ENCODE measurements around the gene DLG2.
A peak's percentile ranks its signal among the peaks of the same experiment; 100 is the strongest.
"Not testable (repeated sequence)": the region's sequence is repeated elsewhere in the genome, so short reads cannot be mapped to it uniquely, and the experiment has no call there.

The DLG2 gene

DNA sequence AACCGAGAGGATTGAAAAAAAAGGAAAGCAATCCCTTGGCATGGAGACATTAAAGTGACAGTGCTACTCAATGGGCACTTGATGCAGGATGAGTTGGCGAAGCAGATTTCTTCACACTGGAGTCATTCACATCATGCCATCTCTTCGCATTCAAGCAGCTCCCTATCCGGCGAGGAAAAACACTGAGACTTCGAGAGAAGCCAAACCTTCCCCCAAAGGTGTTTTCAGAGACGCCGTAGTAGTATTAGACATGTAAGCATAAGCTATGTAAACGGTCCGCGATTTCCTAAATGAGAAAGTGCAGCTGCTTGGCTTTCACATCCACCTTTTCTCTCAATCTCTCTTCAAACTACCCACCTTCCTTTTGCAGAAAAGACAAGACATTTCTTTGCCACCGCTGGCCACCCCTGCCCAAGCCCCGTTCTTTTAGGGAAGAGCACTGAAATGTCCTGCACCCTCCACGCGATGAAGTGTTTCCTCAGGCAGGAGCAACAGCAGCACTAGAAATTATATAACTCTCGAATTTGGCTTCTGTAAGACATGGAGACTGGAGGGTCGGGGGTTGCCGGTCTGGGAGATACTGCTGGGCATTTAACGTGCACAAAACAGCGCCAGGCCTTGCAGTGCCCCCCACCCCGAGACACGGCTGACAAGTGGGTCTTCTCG is at the start of gene DLG2:
Gene DLG2, minus strand, starts transcription at position 13 of the 666 bp plus-strand sequence.
- Histone ChIP-seq H3K4me3 (ENCODE audit: low read length) (peak within 1 kb of the TSS; percentile 97), H3F3A (ENCODE audit: control insufficient read depth, insufficient read depth) (peaks cover 4% of the 10 kb centered on the region; the same call in 1 of the 2 replicates), H3K9me3 (ENCODE audit: control insufficient read depth, insufficient read depth, low read length) (no peaks in the 10 kb centered on the region), H3K4me2 (ENCODE audit: low read length) (peak within 1 kb of the TSS; percentile 93), H4K20me1 (ENCODE audit: control insufficient read depth, insufficient read depth, low read depth, low read length) (no peaks in the 10 kb centered on the region), H3K79me2 (ENCODE audit: control insufficient read depth, low read length) (peaks cover 44% of the 10 kb centered on the region), H3K9me2 (replicated peaks; ENCODE audit: control insufficient read depth, low read length) (no peaks in the 10 kb centered on the region), H3K27me3 (ENCODE audit: control insufficient read depth, low read length) (no peaks in the 10 kb centered on the region), H3K27ac (ENCODE audit: low read depth, low read length) (peak within 1 kb of the TSS; percentile 41), H3K36me3 (ENCODE audit: control insufficient read depth, low read length) (peaks cover 19% of the 10 kb centered on the region), H3K4me1 (ENCODE audit: control insufficient read depth, low read length) (peaks cover 31% of the 10 kb centered on the region)
- TF ChIP-seq, protein P1, sequence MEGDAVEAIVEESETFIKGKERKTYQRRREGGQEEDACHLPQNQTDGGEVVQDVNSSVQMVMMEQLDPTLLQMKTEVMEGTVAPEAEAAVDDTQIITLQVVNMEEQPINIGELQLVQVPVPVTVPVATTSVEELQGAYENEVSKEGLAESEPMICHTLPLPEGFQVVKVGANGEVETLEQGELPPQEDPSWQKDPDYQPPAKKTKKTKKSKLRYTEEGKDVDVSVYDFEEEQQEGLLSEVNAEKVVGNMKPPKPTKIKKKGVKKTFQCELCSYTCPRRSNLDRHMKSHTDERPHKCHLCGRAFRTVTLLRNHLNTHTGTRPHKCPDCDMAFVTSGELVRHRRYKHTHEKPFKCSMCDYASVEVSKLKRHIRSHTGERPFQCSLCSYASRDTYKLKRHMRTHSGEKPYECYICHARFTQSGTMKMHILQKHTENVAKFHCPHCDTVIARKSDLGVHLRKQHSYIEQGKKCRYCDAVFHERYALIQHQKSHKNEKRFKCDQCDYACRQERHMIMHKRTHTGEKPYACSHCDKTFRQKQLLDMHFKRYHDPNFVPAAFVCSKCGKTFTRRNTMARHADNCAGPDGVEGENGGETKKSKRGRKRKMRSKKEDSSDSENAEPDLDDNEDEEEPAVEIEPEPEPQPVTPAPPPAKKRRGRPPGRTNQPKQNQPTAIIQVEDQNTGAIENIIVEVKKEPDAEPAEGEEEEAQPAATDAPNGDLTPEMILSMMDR (IDR thresholded peaks at IDR 0.05; ENCODE audit: low read depth, low read length, poor library complexity, severe bottlenecking): no peak
- no peak for TF ChIP-seq EZH2phosphoT487 (IDR thresholded peaks at IDR 0.05; ENCODE audit: borderline replicate concordance, low read length)

DNA sequence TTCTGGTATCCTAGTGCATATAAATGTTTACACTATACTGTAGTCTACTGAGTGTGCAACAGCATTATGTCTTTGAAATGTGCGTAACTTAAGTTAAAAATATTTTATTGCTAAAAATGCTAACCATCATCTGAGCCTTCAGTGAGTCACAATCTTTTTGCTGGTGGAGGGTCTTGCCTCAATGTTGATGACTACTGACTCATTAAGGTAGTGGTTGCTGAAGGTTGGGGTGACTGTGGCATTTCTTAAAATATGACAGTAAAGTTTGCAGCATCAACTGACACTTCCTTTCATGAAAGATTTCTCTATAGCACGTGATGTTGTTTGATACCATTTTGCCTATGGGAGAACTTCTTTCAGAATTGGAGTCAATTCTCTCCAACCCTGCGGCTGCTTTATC is 46.2 kb upstream of the DLG2 start:
- Histone ChIP-seq H3K4me1 (ENCODE audit: control insufficient read depth, low read length) (peaks cover 6% of the 10 kb centered on the region; the same call in 1 of the 2 replicates), H3K9me2 (replicated peaks; ENCODE audit: control insufficient read depth, low read length) (no peaks in the 10 kb centered on the region), H3K27me3 (ENCODE audit: control insufficient read depth, low read length) (no peaks in the 10 kb centered on the region; the same call in 1 of the 2 replicates), H3K4me3 (ENCODE audit: low read length) (no peak overlapping the region), H3K36me3 (ENCODE audit: control insufficient read depth, low read length) (no peaks in the 10 kb centered on the region), H4K20me1 (ENCODE audit: control insufficient read depth, insufficient read depth, low read depth, low read length) (no peaks in the 10 kb centered on the region), H3K27ac (ENCODE audit: low read depth, low read length) (no peak overlapping the region), H3K79me2 (ENCODE audit: control insufficient read depth, low read length) (no peaks in the 10 kb centered on the region), H3K9me3 (ENCODE audit: control insufficient read depth, insufficient read depth, low read length) (no peaks in the 10 kb centered on the region), H3K4me2 (ENCODE audit: low read length) (no peak overlapping the region), H3F3A (ENCODE audit: control insufficient read depth, insufficient read depth) (no peaks in the 10 kb centered on the region)
- TF ChIP-seq EZH2phosphoT487 (IDR thresholded peaks at IDR 0.05; ENCODE audit: borderline replicate concordance, low read length): no peak
- TF ChIP-seq, protein P1 (IDR thresholded peaks at IDR 0.05; ENCODE audit: low read depth, low read length, poor library complexity, severe bottlenecking): no peak

DNA sequence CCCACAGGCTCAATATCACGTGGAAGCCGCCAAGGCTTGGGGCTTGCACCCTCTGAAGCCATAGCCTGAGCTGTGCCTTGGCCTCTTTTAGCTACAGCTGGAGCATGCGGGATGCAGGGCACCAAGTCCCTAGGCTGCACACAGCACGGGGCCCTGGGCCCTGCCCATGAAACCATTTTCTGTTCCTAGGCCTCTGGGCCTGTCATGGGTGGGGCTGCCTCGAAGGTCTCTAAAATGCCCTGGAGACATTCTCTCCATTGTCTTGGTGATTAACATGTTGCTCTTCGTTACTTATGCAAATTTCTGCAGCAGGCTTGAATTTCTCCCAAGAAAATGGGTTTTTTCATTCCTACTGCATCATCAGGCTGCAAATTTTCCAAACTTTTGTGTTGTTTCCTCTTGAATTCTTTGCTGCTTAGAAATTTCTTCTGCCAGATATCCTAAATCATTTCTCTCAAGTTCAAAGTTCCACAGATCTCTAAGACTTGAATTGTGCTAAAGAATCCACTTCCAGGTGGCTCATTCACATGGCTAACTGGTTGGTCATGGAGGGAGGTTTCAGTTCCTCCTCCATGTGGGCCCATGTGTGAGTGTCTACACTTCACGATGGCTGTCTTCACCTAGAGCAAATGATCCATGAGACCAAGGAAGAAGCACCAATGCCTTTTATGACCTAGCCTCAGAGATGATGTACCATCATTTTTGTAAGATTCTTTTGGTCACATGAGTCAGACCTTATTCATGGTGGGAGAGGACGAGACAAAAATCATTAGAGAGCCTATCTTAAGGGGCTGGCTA is 45.2 kb upstream of the DLG2 start:
- H3K27me3 ChIP-seq (ENCODE audit: control insufficient read depth, low read length): no peaks in the 10 kb centered on the region
- no peaks in the 10 kb centered on the region for H3K36me3 ChIP-seq (ENCODE audit: control insufficient read depth, low read length)
- H3K4me1 ChIP-seq (ENCODE audit: control insufficient read depth, low read length): peaks cover 6% of the 10 kb centered on the region; the same call in 1 of the 2 replicates
- no peak overlapping the region for H3K27ac ChIP-seq (ENCODE audit: low read depth, low read length)
- H4K20me1 ChIP-seq (ENCODE audit: control insufficient read depth, insufficient read depth, low read depth, low read length): no peaks in the 10 kb centered on the region
- no peaks in the 10 kb centered on the region for H3K79me2 ChIP-seq (ENCODE audit: control insufficient read depth, low read length)
- H3K9me2 ChIP-seq (replicated peaks; ENCODE audit: control insufficient read depth, low read length): no peaks in the 10 kb centered on the region
- no peak overlapping the region for H3K4me3 ChIP-seq (ENCODE audit: low read length)
- H3K9me3 ChIP-seq (ENCODE audit: control insufficient read depth, insufficient read depth, low read length): no peaks in the 10 kb centered on the region
- H3K4me2 ChIP-seq (ENCODE audit: low read length): no peak overlapping the region
- TF ChIP-seq, protein P1 (IDR thresholded peaks at IDR 0.05; ENCODE audit: low read depth, low read length, poor library complexity, severe bottlenecking): no peak
- no peak for TF ChIP-seq EZH2phosphoT487 (IDR thresholded peaks at IDR 0.05; ENCODE audit: borderline replicate concordance, low read length)
- no peaks in the 10 kb centered on the region for H3F3A ChIP-seq (ENCODE audit: control insufficient read depth, insufficient read depth)

GRCh38 chr11:85670949-85671663 is 44.0 kb upstream of the DLG2 start:
- not testable (repeated sequence) for H3K79me2 ChIP-seq (ENCODE audit: control insufficient read depth, low read length); H3K4me2 ChIP-seq (ENCODE audit: low read length); H3K36me3 ChIP-seq (ENCODE audit: control insufficient read depth, low read length); H3F3A ChIP-seq (ENCODE audit: control insufficient read depth, insufficient read depth); H4K20me1 ChIP-seq (ENCODE audit: control insufficient read depth, insufficient read depth, low read depth, low read length); H3K9me2 ChIP-seq (replicated peaks; ENCODE audit: control insufficient read depth, low read length); H3K27ac ChIP-seq (ENCODE audit: low read depth, low read length); H3K9me3 ChIP-seq (ENCODE audit: control insufficient read depth, insufficient read depth, low read length); H3K27me3 ChIP-seq (ENCODE audit: control insufficient read depth, low read length); H3K4me1 ChIP-seq (ENCODE audit: control insufficient read depth, low read length); H3K4me3 ChIP-seq (ENCODE audit: low read length)

Measured in DOHH2 (cell line).